Glutamatergic neuron (in vitro differentiated cells): ENCODE data around the gene CLDN20. TPM values are rescaled to one million over a fixed set of nuclear protein-coding genes. Genes with fewer than 3 reads are reported as not detected.
"Not testable (repeated sequence)": the region's sequence is repeated elsewhere in the genome, so short reads cannot be mapped to it uniquely, and the experiment has no call there.

Source experiments
- DNase-seq: peaks from one replicate; pipeline ENCODE4 v3.0.0; 2022
- H3K27ac Mint-ChIP-seq: one replicate; pipeline ENCODE4 v1.8.0; 2020; ENCODE audit warnings: mild to moderate bottlenecking, mixed read lengths, inconsistent platforms; ENCODE audit not compliant: unreplicated experiment
- H3K27me3 Mint-ChIP-seq: one replicate; pipeline ENCODE4 v1.8.0; 2020; ENCODE audit warnings: mild to moderate bottlenecking, moderate library complexity, mixed read lengths, inconsistent platforms; ENCODE audit not compliant: unreplicated experiment
- H3K36me3 Mint-ChIP-seq: one replicate; pipeline ENCODE4 v1.8.0; 2020; ENCODE audit warnings: mild to moderate bottlenecking, mixed read lengths, inconsistent platforms; ENCODE audit not compliant: unreplicated experiment
- H3K4me1 Mint-ChIP-seq: one replicate; pipeline ENCODE4 v1.8.0; 2020; ENCODE audit warnings: mild to moderate bottlenecking, low read depth, mixed read lengths, inconsistent platforms; ENCODE audit not compliant: unreplicated experiment
- H3K4me3 Mint-ChIP-seq: one replicate; pipeline ENCODE4 v1.8.0; 2020; ENCODE audit warnings: mild to moderate bottlenecking, mixed read lengths, inconsistent platforms; ENCODE audit not compliant: unreplicated experiment
- H3K9me3 Mint-ChIP-seq: one replicate; pipeline ENCODE4 v1.8.0; 2020; ENCODE audit warnings: mild to moderate bottlenecking, moderate library complexity, mixed read lengths, inconsistent platforms; ENCODE audit not compliant: unreplicated experiment
- total RNA-seq: library from RNA; stranded (reverse); fragmentation: NEBNext Ultra II Directional; extraction: Animal tissue kit (Norgen Biotek cat#: 25700); gene quantifications from one replicate; pipeline ENCODE4 v1.2.1, GENCODE V29; 2021; ENCODE audit not compliant: unreplicated experiment
- TF ChIP-seq, protein P1 (sequence below): fragments of 200-600 bp; sonication (generic); IDR thresholded peaks from one replicate; pipeline ENCODE4 v1.5.0; 2021; ENCODE audit not compliant: partially characterized antibody, unreplicated experiment

Gene CLDN20
- total RNA-seq, 1 donor from 2014 or later, result not detected

DNA sequence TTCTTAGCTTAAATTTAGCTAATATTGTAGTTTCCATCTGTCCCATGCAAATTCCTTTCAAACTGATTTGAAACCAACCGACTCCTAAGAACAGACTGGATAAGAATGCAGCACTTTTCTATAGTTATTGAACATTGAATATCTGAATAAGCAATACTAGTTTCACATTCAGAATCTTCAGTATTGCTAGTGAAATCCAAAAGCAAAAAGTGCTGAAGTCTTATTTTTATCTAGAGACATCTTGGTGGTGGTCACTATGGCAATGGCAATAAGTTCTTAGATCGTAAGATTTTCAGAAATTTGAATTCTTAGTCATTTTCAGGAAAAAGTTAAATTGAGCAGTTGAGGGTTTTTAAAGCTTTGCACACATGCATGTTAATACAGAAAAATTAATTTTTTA is 47.8 kb downstream of the CLDN20 start:
- no peak overlapping the region for H3K4me3 Mint-ChIP-seq
- no peak overlapping the region for H3K27ac Mint-ChIP-seq
- H3K9me3 Mint-ChIP-seq, result peaks cover 6% of the 10 kb centered on the region
- no peaks in the 10 kb centered on the region for H3K36me3 Mint-ChIP-seq
- peaks cover 4% of the 10 kb centered on the region for H3K27me3 Mint-ChIP-seq
- TF ChIP-seq, protein P1, sequence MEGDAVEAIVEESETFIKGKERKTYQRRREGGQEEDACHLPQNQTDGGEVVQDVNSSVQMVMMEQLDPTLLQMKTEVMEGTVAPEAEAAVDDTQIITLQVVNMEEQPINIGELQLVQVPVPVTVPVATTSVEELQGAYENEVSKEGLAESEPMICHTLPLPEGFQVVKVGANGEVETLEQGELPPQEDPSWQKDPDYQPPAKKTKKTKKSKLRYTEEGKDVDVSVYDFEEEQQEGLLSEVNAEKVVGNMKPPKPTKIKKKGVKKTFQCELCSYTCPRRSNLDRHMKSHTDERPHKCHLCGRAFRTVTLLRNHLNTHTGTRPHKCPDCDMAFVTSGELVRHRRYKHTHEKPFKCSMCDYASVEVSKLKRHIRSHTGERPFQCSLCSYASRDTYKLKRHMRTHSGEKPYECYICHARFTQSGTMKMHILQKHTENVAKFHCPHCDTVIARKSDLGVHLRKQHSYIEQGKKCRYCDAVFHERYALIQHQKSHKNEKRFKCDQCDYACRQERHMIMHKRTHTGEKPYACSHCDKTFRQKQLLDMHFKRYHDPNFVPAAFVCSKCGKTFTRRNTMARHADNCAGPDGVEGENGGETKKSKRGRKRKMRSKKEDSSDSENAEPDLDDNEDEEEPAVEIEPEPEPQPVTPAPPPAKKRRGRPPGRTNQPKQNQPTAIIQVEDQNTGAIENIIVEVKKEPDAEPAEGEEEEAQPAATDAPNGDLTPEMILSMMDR, result no peak
- DNase-seq, result no peak
- peaks cover 8% of the 10 kb centered on the region for H3K4me1 Mint-ChIP-seq

DNA sequence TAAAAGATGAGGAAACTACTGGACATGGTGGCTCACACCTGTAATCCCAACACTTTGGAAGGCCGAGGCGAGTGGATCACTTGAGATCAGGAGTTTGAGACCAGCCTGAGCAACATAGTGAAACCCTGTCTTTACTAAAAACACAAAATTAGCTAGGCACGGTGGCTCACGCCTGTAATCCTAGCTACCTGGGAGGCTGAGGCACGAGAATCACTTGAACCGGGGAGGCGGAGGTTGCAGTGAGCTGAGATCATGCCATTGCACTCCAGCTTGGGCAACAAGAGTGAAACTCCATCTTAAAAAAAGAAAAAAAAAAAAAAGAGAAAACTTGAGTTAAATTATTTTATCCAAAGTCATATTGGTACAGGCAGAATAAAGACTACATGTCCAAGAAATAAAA is 49.1 kb downstream of the CLDN20 start:
- not testable (repeated sequence) for H3K27ac Mint-ChIP-seq, H3K9me3 Mint-ChIP-seq, DNase-seq, H3K27me3 Mint-ChIP-seq, H3K36me3 Mint-ChIP-seq, H3K4me1 Mint-ChIP-seq
- H3K4me3 Mint-ChIP-seq, result peak overlapping the region; percentile 89

DNA sequence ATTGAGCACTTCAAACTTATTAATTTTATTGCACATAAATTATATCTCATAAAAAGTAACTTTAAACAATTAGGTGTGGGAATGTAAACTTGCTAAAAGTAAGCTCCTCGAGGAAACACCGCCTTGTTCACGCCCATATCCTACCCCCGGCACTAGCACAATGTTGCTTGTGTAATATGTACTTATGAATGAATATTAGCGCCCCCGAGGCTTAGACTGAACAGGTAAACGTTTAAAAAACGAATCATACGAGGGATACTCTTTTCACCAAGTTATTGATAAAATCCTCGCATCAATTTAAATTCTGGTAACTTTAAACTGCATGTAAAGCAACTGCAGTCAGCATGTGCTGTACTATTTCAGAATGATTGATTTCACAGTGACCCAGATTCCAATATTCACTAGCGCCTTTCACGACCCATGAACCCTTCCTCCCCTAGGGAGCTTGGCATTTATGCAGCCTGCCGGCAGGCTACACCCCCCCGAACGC is 49.8 kb downstream of the CLDN20 start:
- Mint-ChIP-seq H3K9me3 (peaks cover 6% of the 10 kb centered on the region), H3K36me3 (no peaks in the 10 kb centered on the region), H3K4me1 (peaks cover 8% of the 10 kb centered on the region), H3K27ac (peak overlapping the region; percentile 90), H3K27me3 (peaks cover 4% of the 10 kb centered on the region), H3K4me3 (peak overlapping the region; percentile 89)
- TF ChIP-seq, protein P1, result no peak
- no peak for DNase-seq

DNA sequence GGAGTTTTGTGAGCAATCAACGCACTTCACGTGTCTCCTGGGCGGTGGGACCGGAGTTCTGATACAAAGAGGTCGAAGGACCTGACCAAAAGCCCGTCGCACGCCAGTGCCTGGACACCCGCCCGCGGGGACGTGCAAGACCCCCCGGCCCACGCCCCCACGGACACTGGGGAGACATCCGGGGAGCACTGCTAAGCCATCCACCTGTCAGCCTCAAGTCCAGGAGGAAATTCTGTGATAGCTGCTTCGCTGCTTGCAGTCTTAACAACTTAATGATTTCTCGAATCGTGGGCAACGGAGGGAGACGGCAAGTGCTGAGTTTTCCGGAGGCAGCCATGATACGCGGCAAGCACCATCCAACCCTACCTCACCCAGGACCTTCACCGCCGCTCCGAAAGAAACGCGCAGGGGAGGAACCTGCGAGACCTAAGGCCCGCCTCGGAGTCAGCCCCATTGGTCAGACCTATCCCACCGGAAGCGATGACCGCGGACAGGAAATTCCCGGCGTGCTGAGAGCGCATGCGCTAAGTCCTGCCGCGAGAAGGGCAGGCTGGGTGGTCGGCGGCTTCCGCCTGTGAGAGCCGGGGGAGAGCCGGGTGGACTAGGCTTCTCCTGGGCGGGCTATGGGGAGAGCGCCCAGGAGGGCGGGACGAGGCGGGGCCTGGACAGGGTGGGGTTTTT is 50.4 kb downstream of the CLDN20 start, which contains the start of gene TFB1M:
TSS of gene TFB1M (minus strand) at position 393 of the 681 bp plus-strand sequence. CDS start at position 337, 56 bp downstream.
- H3K4me1 Mint-ChIP-seq, result peaks cover 8% of the 10 kb centered on the region
- H3K27me3 Mint-ChIP-seq, result peaks cover 4% of the 10 kb centered on the region
- DNase-seq, result peak; percentile 99
- peak within 1 kb of the TSS; percentile 89 for H3K4me3 Mint-ChIP-seq
- TF ChIP-seq, protein P1, result no peak
- peak within 1 kb of the TSS; percentile 90 for H3K27ac Mint-ChIP-seq
- H3K9me3 Mint-ChIP-seq, result peaks cover 6% of the 10 kb centered on the region
- no peaks in the 10 kb centered on the region for H3K36me3 Mint-ChIP-seq

DNA sequence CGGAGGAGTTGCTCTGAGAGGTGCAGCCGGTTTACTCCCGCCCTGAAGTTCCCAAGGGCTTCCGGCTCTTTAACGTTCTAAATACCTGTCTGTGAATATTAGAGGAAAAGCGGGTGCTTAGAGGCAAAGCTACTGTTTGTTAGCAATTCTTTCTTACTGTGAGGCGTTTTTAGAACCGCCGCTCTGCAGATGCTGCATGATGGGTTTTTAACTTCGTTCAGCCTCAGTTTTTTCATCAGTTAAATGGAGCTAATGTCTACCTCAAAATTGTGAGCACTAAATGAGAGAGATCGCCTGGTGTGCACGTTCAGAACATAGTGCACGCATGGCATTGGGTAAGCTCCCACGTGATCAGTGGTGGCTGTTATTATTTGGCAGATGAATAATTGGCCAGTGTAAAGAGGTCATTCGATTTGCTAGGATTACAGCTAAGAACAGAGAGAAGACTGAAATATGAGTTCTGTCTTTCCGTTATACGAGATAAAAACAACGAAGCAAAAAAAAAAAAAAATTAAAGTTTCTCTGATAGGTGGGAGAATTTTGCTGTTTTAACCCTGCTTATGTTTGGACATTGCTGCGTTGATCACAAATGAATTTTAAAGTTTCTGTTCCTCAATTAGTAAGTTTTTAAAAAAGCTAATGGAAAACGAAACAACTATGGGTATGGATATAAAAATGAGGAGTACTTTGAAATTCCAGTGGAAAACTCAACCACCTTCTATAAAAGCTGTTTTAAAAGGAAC is 51.1 kb downstream of the CLDN20 start:
- TF ChIP-seq, protein P1, result no peak
- peaks cover 6% of the 10 kb centered on the region for H3K36me3 Mint-ChIP-seq
- H3K27me3 Mint-ChIP-seq, result peaks cover 6% of the 10 kb centered on the region
- DNase-seq, result no peak
- H3K4me3 Mint-ChIP-seq, result peak overlapping the region; percentile 89
- H3K4me1 Mint-ChIP-seq, result peaks cover 8% of the 10 kb centered on the region
- H3K9me3 Mint-ChIP-seq, result peaks cover 6% of the 10 kb centered on the region
- peak overlapping the region; percentile 76 for H3K27ac Mint-ChIP-seq
